ENCODE results near the gene ZDHHC18.

GRCh38 chr1:26857473-26858060 lies 31.1 kb downstream of the ZDHHC18 start:
- TF ChIP-seq CTCF (IDR thresholded peaks at IDR 0.05) = no peak
- TF ChIP-seq POLR2A (IDR thresholded peaks at IDR 0.05) = no peak
- no peak for TF ChIP-seq POLR2AphosphoS5 (IDR thresholded peaks at IDR 0.05)
- no peak for TF ChIP-seq EP300 (IDR thresholded peaks at IDR 0.05)

All from suprapubic skin (tissue), 4 donors.